ENCODE results near the gene SNX12.
"Not testable (repeated sequence)": the region's sequence is repeated elsewhere in the genome, so short reads cannot be mapped to it uniquely, and the experiment has no call there.

The SNX12 gene

GRCh38 chrX:71085900-71086299 is 17.8 kb upstream of the SNX12 start:
- DNase-seq: no peak

GRCh38 chrX:71082822-71083221 is 14.7 kb upstream of the SNX12 start:
- DNase-seq: no peak

- peak; percentile 42 for DNase-seq
These were observed 14.1 kb upstream of the SNX12 start for GRCh38 chrX:71082124-71082647.

- DNase-seq: peak; percentile 52
These were observed 13.4 kb upstream of the SNX12 start for GRCh38 chrX:71081330-71082123.

GRCh38 chrX:71070531-71070930 is 2.4 kb upstream of the SNX12 start:
- no peak for DNase-seq

GRCh38 chrX:71067712-71068043 is 456 bp downstream of the SNX12 start:
- no peak for DNase-seq

GRCh38 chrX:71067089-71067488 is 1.0 kb downstream of the SNX12 start:
- no peak for DNase-seq

GRCh38 chrX:71060127-71060526 is 8.0 kb downstream of the SNX12 start:
- no peak for DNase-seq

GRCh38 chrX:71057848-71058530 is 10.1 kb downstream of the SNX12 start:
- peak; percentile 11 for DNase-seq

GRCh38 chrX:71056867-71057266 is 11.3 kb downstream of the SNX12 start:
- peak; percentile 3 for DNase-seq

GRCh38 chrX:71053217-71053621 is 14.9 kb downstream of the SNX12 start:
- DNase-seq: peak; percentile 92

GRCh38 chrX:71052721-71053120 is 15.4 kb downstream of the SNX12 start:
- peak; percentile 27 for DNase-seq

GRCh38 chrX:71047891-71048290 is 20.2 kb downstream of the SNX12 start:
- not testable (repeated sequence) for DNase-seq

- no peak for DNase-seq
These were observed 50.7 kb downstream of the SNX12 start for GRCh38 chrX:71017396-71017939.

Data from OCI-M1 (cell line).